IMR-90 (cell line): ENCODE measurements around the gene MRPS35. TPM values are rescaled to one million over a fixed set of nuclear protein-coding genes. Genes with fewer than 3 reads are reported as not detected.

Source experiments
- ATAC-seq: fragments of 200-7000 bp; cut with Tn5 transposase; 2 replicates; pipeline ENCODE4 v1.9.1; 2020; ENCODE audit warnings: low read depth, mild to moderate bottlenecking, moderate library complexity
- BruUV-seq: library from RNA; stranded (reverse); fragments of 400-500 nt; replicated peaks from 2 replicates; lab custom pipeline; 2021; lab: Mats Ljungman, UMichigan
- CTCF ChIA-PET: fragments of 300-600 bp; formaldehyde crosslinking; extraction: SDS; loops from one replicate; lab custom pipeline; 2021; ENCODE audit warnings: antibody characterized with exemption; lab: Yijun Ruan, JAX
- POLR2A ChIA-PET: fragments of 300-600 bp; sonication (Branson Sonifier 250); formaldehyde crosslinking; loops from one replicate; lab custom pipeline; 2022; ENCODE audit warnings: antibody characterized with exemption; ENCODE audit not compliant: unreplicated experiment; lab: Charles Lee
- DNase-seq: peaks from one replicate; pipeline ENCODE4 v3.0.0; 2013
- H2AFZ ChIP-seq: replicated peaks from 2 replicates; pipeline ENCODE3; 2013; ENCODE audit warnings: low read length, mild to moderate bottlenecking; ENCODE audit not compliant: poor library complexity
- H2AK5ac ChIP-seq: 2 replicates; pipeline ENCODE4 v1.6.1; 2013; ENCODE audit warnings: low read depth, low read length, inconsistent platforms
- H2AK9ac ChIP-seq: replicated peaks from 2 replicates; pipeline ENCODE3; 2013; ENCODE audit warnings: mild to moderate bottlenecking, low read depth, low read length, moderate library complexity; ENCODE audit not compliant: poor library complexity
- H2BK120ac ChIP-seq: 2 replicates; pipeline ENCODE4 v1.6.1; 2013; ENCODE audit warnings: low read depth, low read length, inconsistent platforms
- H2BK15ac ChIP-seq: 3 replicates; pipeline ENCODE4 v1.6.1; 2013; ENCODE audit warnings: low read depth, low read length, inconsistent platforms
- H2BK20ac ChIP-seq: 2 replicates; pipeline ENCODE4 v1.6.1; 2013; ENCODE audit warnings: low read depth, mild to moderate bottlenecking, inconsistent platforms, low read length, moderate library complexity
- H2BK5ac ChIP-seq: 2 replicates; pipeline ENCODE4 v1.6.1; 2013; ENCODE audit warnings: mild to moderate bottlenecking, low read depth, low read length, inconsistent platforms; ENCODE audit not compliant: poor library complexity, severe bottlenecking
- H3K14ac ChIP-seq: replicated peaks from 2 replicates; pipeline ENCODE4 v1.6.1; 2013; ENCODE audit warnings: low read depth, low read length, inconsistent platforms
- H3K18ac ChIP-seq: 2 replicates; pipeline ENCODE4 v1.6.1; 2013; ENCODE audit warnings: low read depth, low read length, control low read depth
- H3K23ac ChIP-seq: 2 replicates; pipeline ENCODE4 v1.6.1; 2013; ENCODE audit warnings: low read depth, low read length, inconsistent platforms
- H3K27ac ChIP-seq: 2 replicates; pipeline ENCODE4 v1.5.1; 2013; ENCODE audit warnings: mild to moderate bottlenecking, control low read depth, low read length; ENCODE audit not compliant: insufficient read depth
- H3K27me3 ChIP-seq: 2 replicates; pipeline ENCODE4 v1.6.1; 2013; ENCODE audit warnings: low read length; ENCODE audit not compliant: control insufficient read depth, insufficient read depth
- H3K36me3 ChIP-seq: 2 replicates; pipeline ENCODE4 v1.6.1; 2013; ENCODE audit warnings: low read length, mixed read lengths; ENCODE audit not compliant: control insufficient read depth, insufficient read depth
- H3K4ac ChIP-seq: 2 replicates; pipeline ENCODE4 v1.6.1; 2013; ENCODE audit warnings: low read depth, low read length, inconsistent platforms
- H3K4me1 ChIP-seq: 2 replicates; pipeline ENCODE4 v1.6.1; 2013; ENCODE audit warnings: low read length, mixed read lengths; ENCODE audit not compliant: control insufficient read depth, insufficient read depth
- H3K4me2 ChIP-seq: 2 replicates; pipeline ENCODE4 v1.6.1; 2013; ENCODE audit warnings: low read depth, mild to moderate bottlenecking, control low read depth, low read length, moderate library complexity
- H3K4me3 ChIP-seq: 2 replicates; pipeline ENCODE4 v1.5.1; 2013; ENCODE audit warnings: low read depth, mild to moderate bottlenecking, control low read depth, low read length, moderate library complexity; ENCODE audit not compliant: insufficient read depth
- H3K56ac ChIP-seq: 2 replicates; pipeline ENCODE4 v1.6.1; 2013; ENCODE audit warnings: low read length, inconsistent platforms; ENCODE audit not compliant: insufficient read depth; ENCODE audit errors: extremely low read depth
- H3K79me1 ChIP-seq, 2 experiments: 2 replicates each; pipeline ENCODE4 v1.6.1; 2013; ENCODE audit warnings: low read length in 2 of 2, inconsistent platforms in 1 of 2, low read depth in 1 of 2
- H3K9ac ChIP-seq: 2 replicates; pipeline ENCODE4 v1.6.1; 2013; ENCODE audit warnings: low read depth, low read length, control low read depth
- H3K9me1 ChIP-seq: 2 replicates; pipeline ENCODE4 v1.6.1; 2013; ENCODE audit warnings: low read length, inconsistent platforms; ENCODE audit not compliant: insufficient read depth
- H3K9me3 ChIP-seq: 2 replicates; pipeline ENCODE4 v1.6.1; 2013; ENCODE audit warnings: low read length; ENCODE audit not compliant: control insufficient read depth, insufficient read depth
- H4K20me1 ChIP-seq: 2 replicates; pipeline ENCODE4 v1.6.1; 2013; ENCODE audit warnings: low read length, inconsistent platforms; ENCODE audit not compliant: insufficient read depth
- H4K5ac ChIP-seq: 2 replicates; pipeline ENCODE4 v1.6.1; 2013; ENCODE audit warnings: mild to moderate bottlenecking, low read depth, low read length, control low read depth
- H4K8ac ChIP-seq, 2 experiments: 2 replicates each; pipeline ENCODE4 v1.6.1; 2013; ENCODE audit warnings: low read depth in 2 of 2, low read length in 2 of 2, control low read depth in 1 of 2, inconsistent platforms in 1 of 2
- H4K91ac ChIP-seq: 2 replicates; pipeline ENCODE4 v1.6.1; 2013; ENCODE audit warnings: low read depth, low read length, inconsistent platforms; ENCODE audit not compliant: insufficient read depth
- BHLHE40 ChIP-seq: fragments of 150-350 bp; IDR thresholded peaks from 2 replicates; pipeline ENCODE4 v1.6.1; 2016; ENCODE audit warnings: mild to moderate bottlenecking, low read depth, low read length
- CEBPB ChIP-seq: IDR thresholded peaks from 2 replicates; pipeline ENCODE4 v1.6.1; 2012; ENCODE audit warnings: low read depth, low read length, improper control_type of control experiment
- CHD1 ChIP-seq: IDR thresholded peaks from 2 replicates; pipeline ENCODE4 v1.6.1; 2012; ENCODE audit warnings: low read depth, low read length, improper control_type of control experiment
- MAFK ChIP-seq: IDR thresholded peaks from 2 replicates; pipeline ENCODE4 v1.6.1; 2012; ENCODE audit warnings: low read depth, low read length, improper control_type of control experiment
- RAD21 ChIP-seq: IDR thresholded peaks from 2 replicates; pipeline ENCODE4 v1.6.1; 2012; ENCODE audit warnings: low read length, improper control_type of control experiment
- USF2 ChIP-seq: fragments of 150-350 bp; IDR thresholded peaks from 2 replicates; pipeline ENCODE4 v1.6.1; 2017; ENCODE audit warnings: mild to moderate bottlenecking, antibody characterized with exemption, low read length, low read depth
- WGBS, 2 experiments: methylation state at CpG; one replicate each; pipeline versions ENCODE4 v1.1.5 to v1.1.7; 2013; ENCODE audit warnings: missing lambda C conversion rate in 2 of 2; ENCODE audit not compliant: insufficient read length in 1 of 2; ENCODE audit errors: extremely low coverage in 2 of 2; 5-methylcytosine and 5-hydroxymethylcytosine counted together
- dilution Hi-C: fragments of 300-500 bp; cut with HindIII; formaldehyde crosslinking; loops from one replicate; pipeline ENCODE4 v1.14.3; 2018; ENCODE audit warnings: low sequenced_read_pairs; ENCODE audit not compliant: unreplicated experiment
- in situ Hi-C: fragments of 300-500 bp; cut with MboI; formaldehyde crosslinking; loops from 3 replicates; pipeline ENCODE4 v1.14.3; 2019; ENCODE audit warnings: low sequenced_read_pairs, inconsistent platforms, mixed read lengths
- intact Hi-C: fragments of 100-400 bp; cut with micrococcal nuclease; formaldehyde crosslinking; loops from 2 replicates; pipeline ENCODE4 v1.10.0; 2022
- polyA plus RNA-seq, 3 experiments: library from polyadenylated mRNA; depleted of rRNA; stranded (reverse); fragments of >200 nt; gene quantifications; 2 replicates each; pipeline ENCODE4 v1.2.3, GENCODE V29; 2012; ENCODE audit warnings: low replicate concordance in 1 of 3
- total RNA-seq: library from RNA; depleted of rRNA; stranded (reverse); fragments of >200 nt; gene quantifications from 2 replicates; pipeline ENCODE4 v1.2.3, GENCODE V29; 2012
- TF ChIP-seq, protein P1 (sequence below): conservative IDR thresholded peaks from 2 replicates; pipeline ENCODE4 v1.5.1; 2012; ENCODE audit warnings: mild to moderate bottlenecking, low read depth, low read length, improper control_type of control experiment

MRPS35 gene
- total and polyA plus RNA-seq, 2 of the 4 experiments (the other 2 are of a cell fraction), result 27.4 to 40.1 TPM

GRCh38 chr12:27666510-27666909 is 44.1 kb upstream of the MRPS35 start:
- Histone ChIP-seq H3K18ac (no peak overlapping the region), H3K4me1 (no peaks in the 10 kb centered on the region; the same call in 1 of the 2 replicates), H2AK9ac (no peak overlapping the region), H3K36me3 (peaks cover 30% of the 10 kb centered on the region), H2AK5ac (no peak overlapping the region), H3K4me2 (no peak overlapping the region), H3K79me1 (peaks cover 4 to 15% of the 10 kb centered on the region in 2 experiments; a peak in 1 of 4 replicates), H3K14ac (no peak overlapping the region), H3K4ac (no peak overlapping the region), H3K4me3 (no peak overlapping the region), H4K8ac (no peak overlapping the region), H2BK20ac (no peak overlapping the region), H2BK120ac (no peak overlapping the region), H2BK15ac (no peak overlapping the region), H3K9ac (no peak overlapping the region), H2BK5ac (no peak overlapping the region), H3K9me1 (peaks cover 10% of the 10 kb centered on the region; the same call in 1 of the 2 replicates), H3K23ac (no peak overlapping the region), H3K9me3 (no peaks in the 10 kb centered on the region), H3K56ac (no peak overlapping the region), H4K91ac (no peak overlapping the region), H4K5ac (no peak overlapping the region), H2AFZ (no peak overlapping the region), H3K27ac (no peak overlapping the region), H4K20me1 (no peaks in the 10 kb centered on the region; the same call in 1 of the 2 replicates), H3K27me3 (no peaks in the 10 kb centered on the region)
- ChIA-PET CTCF (interaction anchor here (0.9 kb wide), 1 partner anchor 111 kb away, joined by 3 read pairs; no protein-coding TSS in a partner anchor), POLR2A (no interaction called here)
- intact Hi-C loops, result no loop called here
- in situ Hi-C loops, result no loop called here
- 0% methylated on average over 1 of the region's 3 CpGs; no CpG with 5 or more reads in 1 of the 2 experiments for WGBS, 2 experiments
- DNase-seq (no peak), ATAC-seq (no peak)
- dilution Hi-C loops, result no loop called here
- BruUV-seq, result no TSS peak
- no peak for TF ChIP-seq MAFK
- TF ChIP-seq, protein P1, sequence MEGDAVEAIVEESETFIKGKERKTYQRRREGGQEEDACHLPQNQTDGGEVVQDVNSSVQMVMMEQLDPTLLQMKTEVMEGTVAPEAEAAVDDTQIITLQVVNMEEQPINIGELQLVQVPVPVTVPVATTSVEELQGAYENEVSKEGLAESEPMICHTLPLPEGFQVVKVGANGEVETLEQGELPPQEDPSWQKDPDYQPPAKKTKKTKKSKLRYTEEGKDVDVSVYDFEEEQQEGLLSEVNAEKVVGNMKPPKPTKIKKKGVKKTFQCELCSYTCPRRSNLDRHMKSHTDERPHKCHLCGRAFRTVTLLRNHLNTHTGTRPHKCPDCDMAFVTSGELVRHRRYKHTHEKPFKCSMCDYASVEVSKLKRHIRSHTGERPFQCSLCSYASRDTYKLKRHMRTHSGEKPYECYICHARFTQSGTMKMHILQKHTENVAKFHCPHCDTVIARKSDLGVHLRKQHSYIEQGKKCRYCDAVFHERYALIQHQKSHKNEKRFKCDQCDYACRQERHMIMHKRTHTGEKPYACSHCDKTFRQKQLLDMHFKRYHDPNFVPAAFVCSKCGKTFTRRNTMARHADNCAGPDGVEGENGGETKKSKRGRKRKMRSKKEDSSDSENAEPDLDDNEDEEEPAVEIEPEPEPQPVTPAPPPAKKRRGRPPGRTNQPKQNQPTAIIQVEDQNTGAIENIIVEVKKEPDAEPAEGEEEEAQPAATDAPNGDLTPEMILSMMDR, result no peak
- no peak for TF ChIP-seq USF2
- TF ChIP-seq BHLHE40, result no peak
- TF ChIP-seq CEBPB, result no peak
- TF ChIP-seq CHD1, result no peak
- no peak for TF ChIP-seq RAD21
